H1 (cell line): ENCODE results near the gene CSNK1G2. TPM values are rescaled to one million over a fixed set of nuclear protein-coding genes. Genes with fewer than 3 reads are reported as not detected.

Experiments used
- SIRT6 ChIP-seq: IDR thresholded peaks from one replicate; pipeline ENCODE4 v1.7.1; 2012; ENCODE audit warnings: low read length, inconsistent platforms
- TEAD4 ChIP-seq: IDR thresholded peaks from 2 replicates; pipeline ENCODE4 v1.6.1; 2012; ENCODE audit warnings: low read depth, low read length, inconsistent platforms, mixed read lengths
- polyA plus RNA-seq, 7 experiments: library from polyadenylated mRNA; depleted of rRNA in 3 of 7; stranded (reverse) in 5 of 7; unstranded in 2 of 7; fragments of >200 nt in 5 of 7; fragments of 200-250 nt in 2 of 7; gene quantifications; 1 replicate in 5 of 7; 2 replicates in 1 of 7; 4 replicates in 1 of 7; pipeline versions ENCODE4 v1.2.1 to v1.2.3, GENCODE V29; 2011 to 2013; ENCODE audit warnings: missing spikeins in 2 of 7, mixed read lengths in 2 of 7
- total RNA-seq: library from RNA; stranded (reverse); fragmentation: NEBNext Ultra II Directional; extraction: Animal tissue kit (Norgen Biotek cat#: 25700); gene quantifications from 2 replicates; pipeline ENCODE4 v1.2.1, GENCODE V29; 2021

The CSNK1G2 gene
- total and polyA plus RNA-seq, 2 of the 8 experiments (the other 6 are each of a cell fraction or from before 2014, with no cell fraction given): 99.5 to 130 TPM

DNA sequence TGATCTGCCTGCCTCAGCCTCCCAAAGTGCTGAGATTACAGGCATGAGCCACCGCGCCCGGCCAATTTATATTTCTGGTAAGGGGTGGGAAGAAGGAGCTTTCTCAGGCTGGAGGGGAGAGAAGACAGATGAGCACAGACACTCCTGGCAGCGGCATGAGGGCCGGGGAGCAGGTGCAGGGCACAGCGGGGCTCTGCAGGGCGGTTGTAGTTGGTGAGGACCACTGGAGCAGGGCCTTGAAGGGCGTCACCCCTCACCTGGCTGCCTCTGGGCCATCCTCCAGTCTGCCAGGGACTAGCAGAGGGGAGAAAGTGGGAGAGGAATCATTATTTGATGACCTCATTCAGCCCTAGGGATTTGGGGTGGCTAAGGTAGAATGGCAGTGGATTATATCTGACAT, 8.6 kb upstream of the CSNK1G2 start (continued):
- TF ChIP-seq SIRT6: no peak
- TF ChIP-seq TEAD4: no peak
